GM10248 (cell line): ENCODE data around the gene ODAPH.

Experiments
- CTCF ChIA-PET: fragments of 300-600 bp; sonication (Branson Sonifier 250); formaldehyde crosslinking; extraction: SDS; loops from one replicate; lab custom pipeline; 2021; ENCODE audit warnings: antibody characterized with exemption; lab: Yijun Ruan, JAX
- POLR2A ChIA-PET: fragments of 350-650 bp; sonication (Branson Sonifier 250); formaldehyde crosslinking; extraction: SDS; loops from one replicate; lab custom pipeline; 2020; ENCODE audit warnings: antibody characterized with exemption; lab: Yijun Ruan, JAX
- DNase-seq: peaks from one replicate; pipeline ENCODE4 v3.0.0; 2012; ENCODE audit errors: extremely low spot score
- CTCF ChIP-seq: IDR thresholded peaks from 2 replicates; pipeline ENCODE4 v1.5.1; 2012; ENCODE audit warnings: mild to moderate bottlenecking, low read depth; ENCODE audit errors: extremely low read depth, missing control alignments, control extremely low read depth

ODAPH gene

DNA sequence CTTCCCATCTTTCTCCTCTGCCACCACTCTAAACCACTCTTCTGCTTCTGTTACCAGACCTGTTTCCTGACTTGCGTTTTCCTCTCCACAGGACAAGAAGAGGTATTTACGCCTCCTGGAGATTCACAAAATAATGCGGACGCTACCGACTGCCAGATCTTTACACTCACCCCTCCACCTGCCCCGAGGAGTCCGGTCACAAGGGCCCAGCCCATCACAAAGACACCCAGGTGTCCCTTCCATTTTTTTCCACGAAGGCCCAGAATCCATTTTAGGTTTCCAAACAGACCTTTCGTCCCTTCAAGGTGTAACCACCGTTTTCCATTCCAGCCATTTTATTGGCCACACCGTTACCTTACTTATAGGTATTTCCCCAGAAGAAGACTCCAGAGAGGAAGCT lies 8.2 kb downstream of the ODAPH start:
- TF ChIP-seq CTCF = no peak
- CTCF ChIA-PET = interaction anchor here (0.8 kb wide), 1 partner anchor 14 kb away, joined by 3 read pairs; no protein-coding TSS in a partner anchor
- no peak for DNase-seq
- POLR2A ChIA-PET = no interaction called here

- DNase-seq = no peak
- TF ChIP-seq CTCF = no peak
- ChIA-PET CTCF (no interaction called here), POLR2A (no interaction called here)
Observed at GRCh38 chr4:75565481-75565880, 9.6 kb downstream of the ODAPH start.

DNA sequence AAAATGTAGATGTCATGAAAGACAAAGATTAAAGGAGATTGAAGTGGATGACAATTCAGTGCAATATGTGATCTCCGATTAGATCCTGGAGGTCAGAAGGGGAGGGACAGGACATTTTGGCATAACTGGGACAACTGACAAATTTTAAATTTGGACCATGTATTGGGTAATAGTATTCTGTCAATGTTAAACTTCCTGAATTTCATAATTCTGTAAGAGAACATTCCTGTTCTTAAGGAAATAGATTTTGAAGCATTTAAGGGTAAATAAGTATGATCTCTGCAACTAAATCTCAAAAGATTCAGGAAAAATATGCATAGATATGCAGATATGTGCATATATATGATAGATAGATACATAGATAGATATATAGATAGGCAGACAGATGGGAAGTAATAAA lies 11.0 kb downstream of the ODAPH start:
- ChIA-PET CTCF (interaction anchor here (1.4 to 1.8 kb wide), 2 partner anchors 11 to 282 kb away, joined by 3 read pairs; partner anchors contain the start of gene ODAPH), POLR2A (no interaction called here)
- DNase-seq = no peak
- no peak for TF ChIP-seq CTCF

DNA sequence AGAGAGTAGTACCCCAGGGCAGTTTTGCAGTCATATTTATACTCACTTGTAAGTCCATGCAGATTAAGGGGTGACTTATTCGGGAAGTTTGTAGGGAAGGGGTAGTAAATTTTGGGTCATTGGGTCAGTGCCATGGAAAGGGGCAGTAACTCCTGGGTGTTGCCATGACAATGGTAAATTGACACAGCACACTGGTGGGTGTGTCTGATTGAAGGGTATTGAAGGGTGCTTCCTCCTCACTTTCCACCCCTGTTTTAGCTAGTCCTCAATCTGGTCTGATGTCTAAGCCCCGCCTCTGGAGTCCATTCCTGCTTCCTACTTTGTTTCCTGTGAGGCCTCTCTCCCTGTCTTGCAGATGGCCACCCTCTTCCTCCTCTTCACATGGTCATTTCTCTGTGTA lies 11.9 kb downstream of the ODAPH start:
- POLR2A ChIA-PET = no interaction called here
- DNase-seq = no peak
- CTCF ChIA-PET = interaction anchor here (0.8 to 1.8 kb wide), 4 partner anchors 11 to 281 kb away, joined by 3 to 4 read pairs (median 3); partner anchors contain the start of gene ODAPH
- TF ChIP-seq CTCF = no peak

DNA sequence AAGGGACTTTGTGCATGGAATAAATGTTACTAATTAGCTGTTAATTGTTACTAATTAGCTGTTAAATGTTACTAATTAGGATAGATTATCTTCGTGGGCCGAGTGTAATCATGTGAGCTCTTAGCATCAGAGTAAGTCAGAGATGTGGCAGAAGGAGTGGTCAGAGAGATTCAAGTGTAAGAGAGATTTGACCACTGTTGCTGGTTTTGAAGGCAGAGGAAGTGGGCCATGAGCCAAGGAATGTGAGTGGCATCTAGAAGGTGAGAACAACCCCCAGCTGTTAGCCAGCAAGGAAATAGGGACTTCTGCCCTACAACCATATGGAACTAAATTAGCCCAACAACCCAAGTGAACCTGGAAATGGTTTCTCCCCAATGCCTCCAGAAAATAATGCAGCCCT lies 28.2 kb downstream of the ODAPH start:
- ChIA-PET CTCF (interaction anchor here (0.7 to 1.2 kb wide), 2 partner anchors 15 to 141 kb away, joined by 3 read pairs; partner anchors contain the start of gene USO1), POLR2A (no interaction called here)
- DNase-seq = no peak
- no peak for TF ChIP-seq CTCF

- ChIA-PET CTCF (interaction anchor here (1.1 to 1.7 kb wide), 2 partner anchors 9 to 254 kb away, joined by 3 to 4 read pairs; no protein-coding TSS in a partner anchor), POLR2A (no interaction called here)
- TF ChIP-seq CTCF = no peak
- DNase-seq = no peak
Observed at GRCh38 chr4:75593393-75593792, 37.5 kb downstream of the ODAPH start.
